GM19372 (cell line): ENCODE data around the gene SCRT2.
"Not testable (repeated sequence)": the region's sequence is repeated elsewhere in the genome, so short reads cannot be mapped to it uniquely, and the experiment has no call there.

Experiments used
- ATAC-seq: cut with Tn5 transposase; IDR thresholded peaks from one replicate; pipeline ENCODE4 v1.9.1; 2021; ENCODE audit warnings: mild to moderate bottlenecking, low read depth, moderate library complexity; ENCODE audit not compliant: unreplicated experiment

Gene SCRT2

DNA sequence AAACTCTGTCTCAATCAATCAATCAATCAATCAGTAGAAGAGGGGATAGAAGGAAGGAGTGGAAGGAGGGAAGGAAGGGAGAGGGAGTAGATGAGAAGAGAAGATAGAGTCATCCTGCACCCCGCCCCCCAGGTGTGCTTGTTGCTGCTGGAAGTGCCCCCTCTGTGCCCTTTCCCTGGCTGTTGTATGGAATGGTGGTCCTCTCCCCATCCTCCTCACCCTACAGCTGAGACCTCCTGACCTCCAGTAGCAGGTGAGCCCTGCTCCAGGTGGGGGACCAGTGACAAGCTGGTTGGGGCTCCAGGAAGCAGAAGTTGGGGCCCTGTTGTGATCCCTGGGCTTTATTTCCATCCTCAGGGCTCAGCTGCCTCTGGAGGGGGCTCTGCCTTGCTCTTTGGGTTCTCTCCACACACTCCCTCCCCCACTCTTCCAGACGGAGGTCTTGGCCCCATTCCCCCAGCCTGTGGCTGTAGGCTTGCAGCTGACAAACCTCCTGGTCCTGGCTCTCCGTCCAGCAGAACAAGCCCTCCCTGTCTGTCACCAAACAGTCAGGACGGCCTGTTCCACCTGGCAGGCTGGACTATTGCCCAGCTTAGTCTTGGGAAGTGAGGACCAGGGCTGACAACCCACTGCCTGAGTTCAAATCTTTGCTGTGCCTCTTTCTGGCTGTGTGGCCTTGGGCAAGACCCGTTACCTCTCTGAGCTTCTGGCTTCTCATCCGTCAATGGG is 26.0 kb upstream of the SCRT2 start:
- no peak for ATAC-seq

DNA sequence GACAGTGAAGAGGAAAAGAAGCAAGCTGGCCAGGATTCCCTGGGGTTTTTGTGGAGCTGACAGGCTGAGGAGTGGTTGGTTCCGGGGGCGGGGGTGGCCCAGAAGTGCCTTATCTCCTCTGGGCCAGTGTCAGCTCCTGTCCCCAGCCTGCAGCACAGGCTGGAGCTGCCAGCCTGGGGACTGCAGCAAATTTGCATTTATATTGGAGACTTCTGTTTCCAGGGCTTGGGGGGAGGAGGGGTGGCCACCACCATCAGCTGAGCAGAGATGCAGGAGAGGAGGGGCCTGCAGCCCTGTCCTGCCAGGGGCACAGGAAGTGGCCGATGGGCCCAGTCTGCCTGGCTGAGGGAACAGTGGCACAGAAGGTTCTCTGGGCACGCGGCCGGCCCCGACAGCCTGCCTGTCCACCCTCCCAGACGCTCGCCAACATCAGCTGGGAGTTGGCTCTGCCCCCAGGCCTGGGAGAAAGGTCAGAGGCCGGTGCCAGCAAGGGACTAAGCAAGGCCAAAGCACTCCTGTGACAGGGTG is 24.3 kb upstream of the SCRT2 start:
- ATAC-seq, result no peak

DNA sequence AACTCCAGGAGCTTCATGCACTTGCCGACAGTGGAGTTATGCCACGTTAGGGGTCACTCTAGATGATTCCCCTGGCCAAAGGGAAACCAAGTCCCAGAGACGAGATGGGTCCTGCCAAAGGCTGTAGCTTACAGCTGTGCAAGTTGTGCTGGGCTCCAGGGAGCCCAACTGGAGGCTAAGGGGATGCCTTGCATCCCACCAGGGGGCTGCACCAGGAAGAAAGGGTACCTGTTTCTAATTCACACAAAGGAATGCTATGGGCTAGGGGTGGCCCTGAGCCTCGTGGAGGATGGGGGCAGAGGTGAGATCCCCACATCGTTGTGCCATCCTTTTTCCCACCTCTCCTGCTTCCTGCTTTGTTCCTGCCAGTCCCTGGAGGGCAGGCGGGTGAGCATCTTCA is 23.7 kb upstream of the SCRT2 start:
- ATAC-seq, result no peak

DNA sequence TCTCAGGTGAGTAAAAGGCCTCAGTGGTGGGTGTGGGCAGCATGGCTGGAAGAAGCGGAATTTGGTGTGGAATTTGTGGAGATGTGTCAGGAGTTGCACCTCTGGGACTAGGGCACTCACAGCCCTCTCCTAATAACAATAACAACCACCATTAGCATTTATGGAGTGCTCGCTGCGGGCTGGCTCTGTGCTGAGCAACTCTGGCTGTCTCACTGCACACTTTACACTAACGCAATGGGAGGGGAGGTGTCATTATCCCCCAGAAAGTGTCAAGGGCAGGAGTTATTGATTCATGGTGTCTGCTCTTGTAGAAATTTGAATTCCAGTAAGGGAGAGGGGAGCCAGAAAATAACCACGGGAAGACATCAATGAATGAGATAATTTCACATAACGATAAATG is 22.7 kb upstream of the SCRT2 start:
- ATAC-seq, result no peak

DNA sequence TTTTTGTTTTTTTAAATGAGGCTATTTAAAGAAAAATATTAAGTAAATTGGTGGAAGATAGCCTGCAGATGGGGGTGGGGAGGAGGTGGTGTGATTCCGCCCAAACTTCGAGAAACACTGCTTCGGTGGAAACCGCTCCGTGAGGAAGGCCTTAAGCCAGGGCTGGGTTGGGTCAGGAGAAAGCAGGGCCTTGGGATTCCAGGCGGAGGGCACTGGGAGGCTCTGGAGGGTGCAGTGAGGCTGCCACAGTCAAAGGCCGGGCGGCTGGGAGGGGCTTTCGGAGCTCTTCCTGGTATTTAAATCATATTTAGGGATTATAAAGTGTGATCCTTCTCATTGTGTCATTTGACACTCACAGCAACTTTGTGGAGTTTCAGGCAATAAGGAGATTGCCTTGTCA is 22.2 kb upstream of the SCRT2 start:
- no peak for ATAC-seq

DNA sequence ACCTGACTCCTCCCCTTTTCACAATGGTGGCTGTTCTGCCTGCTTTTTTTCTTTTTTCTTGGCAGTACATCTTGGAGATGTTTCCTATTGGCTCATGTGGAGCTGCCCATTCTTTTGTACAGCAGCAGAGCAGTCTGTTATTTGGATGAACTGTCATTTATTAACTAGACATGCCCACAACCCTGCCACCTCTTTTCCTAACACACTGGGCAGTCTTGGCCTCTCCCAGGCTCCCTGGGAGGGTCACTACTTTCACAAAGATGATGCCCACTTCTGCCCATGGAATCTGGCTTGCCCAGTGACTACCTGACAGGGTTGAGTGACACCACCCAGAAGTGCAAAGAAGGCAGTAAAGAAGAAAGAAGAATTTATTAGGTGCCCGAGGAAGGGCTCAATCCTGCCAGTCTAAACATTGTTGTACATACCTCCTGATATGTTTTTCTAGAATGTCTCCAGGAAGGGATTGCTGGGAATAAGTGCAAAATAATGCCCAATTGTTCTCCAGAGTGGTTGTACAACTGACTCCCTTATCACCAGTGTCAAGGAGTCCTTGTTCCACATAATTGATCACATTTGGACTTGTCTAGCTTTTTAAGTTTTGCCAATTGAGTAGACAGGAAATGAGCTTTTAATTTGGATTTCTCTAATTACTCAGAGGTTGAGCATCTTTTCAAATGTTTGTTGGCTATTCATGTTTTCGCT is 19.7 kb upstream of the SCRT2 start:
- ATAC-seq, result no peak

DNA sequence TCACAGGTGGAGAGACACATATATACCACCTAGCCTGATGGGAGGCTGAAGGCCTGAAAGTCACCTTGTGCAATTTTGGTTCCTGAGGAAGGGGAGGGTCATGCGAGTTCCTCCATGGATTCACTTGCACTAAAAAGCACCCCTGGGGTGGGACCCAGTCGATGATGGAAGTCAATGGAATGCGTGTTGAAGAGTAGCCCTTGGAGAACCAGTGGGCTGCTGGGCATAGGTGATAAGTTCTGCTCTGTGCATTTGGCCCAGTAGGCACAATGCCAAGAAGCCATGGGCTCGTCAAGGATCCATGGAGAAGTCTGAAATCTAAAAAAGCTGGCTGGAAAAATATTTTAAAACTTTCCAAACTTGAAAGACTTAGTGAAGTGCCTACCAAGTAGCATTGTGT is 18.9 kb upstream of the SCRT2 start:
- ATAC-seq, result no peak

DNA sequence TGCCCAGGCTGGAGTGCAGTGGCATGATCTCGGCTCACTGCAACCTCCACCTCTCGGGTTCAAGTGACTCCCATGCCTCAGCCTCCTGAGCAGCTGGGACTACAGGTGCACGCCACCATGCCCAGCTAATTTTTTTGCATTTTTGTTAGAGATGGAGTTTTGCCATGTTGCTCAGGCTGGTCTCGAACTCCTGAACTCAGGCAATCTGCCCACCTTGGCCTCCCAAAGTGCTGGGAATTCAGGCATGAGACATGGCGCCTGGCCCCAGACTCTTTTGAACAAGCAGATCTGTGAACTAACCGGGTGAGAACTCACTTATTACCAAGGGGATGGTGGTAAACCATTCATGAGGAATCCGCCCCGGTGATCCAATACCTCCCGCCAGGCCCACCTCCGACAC is 18.2 kb upstream of the SCRT2 start:
- ATAC-seq, result not testable (repeated sequence)

DNA sequence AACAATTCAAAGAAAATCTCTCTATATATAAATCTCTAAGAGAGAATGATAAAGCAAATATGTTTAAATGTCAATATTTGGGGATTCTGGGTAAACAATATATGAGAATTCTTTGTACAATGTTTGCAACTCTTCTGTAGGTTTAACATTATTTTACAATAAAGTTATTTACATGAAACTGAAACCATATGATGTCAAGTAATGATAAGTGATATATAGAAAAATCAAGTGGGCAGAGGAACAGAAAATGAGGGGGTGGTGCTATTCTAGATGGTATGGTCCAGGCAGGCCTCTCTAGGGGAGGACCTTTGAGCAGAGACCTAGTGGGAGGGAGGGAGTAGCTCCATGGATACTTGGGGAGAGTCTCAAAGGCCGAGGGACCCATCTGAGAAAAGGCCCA is 16.4 kb upstream of the SCRT2 start:
- no peak for ATAC-seq

DNA sequence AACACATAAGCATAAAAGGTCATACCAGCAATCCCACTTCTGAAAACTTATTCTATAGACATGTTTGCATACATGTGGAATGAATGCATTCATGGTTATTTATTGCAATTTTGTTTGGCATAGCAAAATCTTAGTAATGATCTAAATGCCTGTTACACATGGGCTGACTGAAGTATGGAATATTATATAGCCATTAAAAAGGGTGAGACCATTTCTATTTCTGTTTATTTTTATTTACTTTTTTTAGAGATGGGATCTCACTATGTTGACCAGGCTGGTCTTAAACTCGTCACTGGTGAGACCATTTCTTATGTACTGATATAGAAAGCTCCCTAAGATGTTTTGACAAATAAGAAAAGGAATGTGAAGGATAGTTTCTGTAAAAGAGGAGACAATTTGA is 14.3 kb upstream of the SCRT2 start:
- no peak for ATAC-seq

DNA sequence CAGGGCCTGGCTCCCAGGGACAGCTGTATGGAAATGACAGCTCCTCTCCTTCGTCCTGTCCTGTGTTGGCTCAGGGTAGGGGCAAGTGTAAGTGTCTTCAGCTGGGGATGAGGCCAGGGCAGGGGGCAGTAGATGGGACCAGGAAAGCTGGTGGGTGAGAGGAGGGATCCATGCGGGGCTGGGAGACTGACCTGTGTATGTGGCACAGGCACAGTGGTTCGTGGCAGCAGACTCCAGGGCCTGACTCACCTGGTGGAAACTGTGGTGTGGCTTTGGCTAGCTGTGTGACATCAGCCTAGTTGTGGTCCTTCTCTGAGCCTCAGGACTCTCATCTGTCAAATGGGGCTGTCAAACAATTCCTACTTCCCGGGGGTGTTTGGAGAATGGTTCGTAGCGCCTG is 13.7 kb upstream of the SCRT2 start:
- ATAC-seq, result no peak

DNA sequence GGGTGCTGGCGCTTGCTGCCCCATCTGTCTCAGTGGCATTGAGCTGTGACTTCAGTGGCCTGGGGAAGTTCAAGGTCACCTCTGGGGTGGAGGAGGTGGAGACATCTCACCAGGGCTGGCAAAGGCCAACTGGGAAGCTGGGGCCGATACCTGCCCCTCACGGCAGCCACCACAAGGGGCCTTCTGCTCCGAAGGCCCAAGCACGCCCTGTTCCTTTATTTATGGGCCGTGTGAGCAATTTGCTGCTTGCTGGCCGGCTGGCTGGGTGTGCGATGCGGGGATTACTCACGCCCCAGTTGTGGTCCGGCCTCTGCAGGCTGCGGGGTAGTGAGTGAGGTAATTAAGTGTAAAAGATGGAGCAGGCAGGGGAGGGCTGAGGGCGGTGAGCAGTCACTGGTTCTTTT is 13.2 kb upstream of the SCRT2 start:
- ATAC-seq, result no peak

DNA sequence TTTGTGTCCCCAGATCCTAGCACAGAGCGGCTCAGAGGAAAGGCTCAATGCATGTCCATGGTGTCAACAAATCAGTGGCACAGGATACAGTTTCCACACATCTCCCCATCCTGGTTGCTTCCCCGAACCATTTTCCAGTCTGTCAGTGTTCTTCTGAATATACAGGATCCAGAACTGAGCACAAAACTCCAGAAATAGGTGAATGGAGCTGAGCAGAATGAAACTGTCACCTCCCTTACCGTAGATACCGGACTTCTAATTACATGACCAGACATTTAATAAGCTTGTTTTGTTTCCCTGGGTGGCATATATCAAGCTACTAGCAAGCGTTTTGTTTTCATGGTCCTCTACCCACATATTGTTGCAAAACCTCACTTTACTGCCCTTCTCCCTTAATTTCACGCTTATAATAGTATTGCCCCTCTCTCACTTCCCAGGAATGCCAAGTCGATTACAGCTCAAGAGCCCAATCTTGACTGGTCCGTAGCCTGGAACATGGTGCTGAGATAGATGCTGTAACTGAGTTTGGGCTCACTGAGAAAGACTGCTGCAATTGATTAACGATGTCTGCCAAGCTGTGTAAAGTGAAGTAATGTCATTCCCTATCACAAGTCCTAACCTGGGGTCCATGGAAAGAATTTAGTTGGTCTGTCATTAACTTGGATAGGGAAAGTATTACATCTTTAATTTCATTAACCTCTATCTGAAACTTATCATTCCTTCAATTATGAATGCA is 12.0 kb upstream of the SCRT2 start:
- no peak for ATAC-seq

DNA sequence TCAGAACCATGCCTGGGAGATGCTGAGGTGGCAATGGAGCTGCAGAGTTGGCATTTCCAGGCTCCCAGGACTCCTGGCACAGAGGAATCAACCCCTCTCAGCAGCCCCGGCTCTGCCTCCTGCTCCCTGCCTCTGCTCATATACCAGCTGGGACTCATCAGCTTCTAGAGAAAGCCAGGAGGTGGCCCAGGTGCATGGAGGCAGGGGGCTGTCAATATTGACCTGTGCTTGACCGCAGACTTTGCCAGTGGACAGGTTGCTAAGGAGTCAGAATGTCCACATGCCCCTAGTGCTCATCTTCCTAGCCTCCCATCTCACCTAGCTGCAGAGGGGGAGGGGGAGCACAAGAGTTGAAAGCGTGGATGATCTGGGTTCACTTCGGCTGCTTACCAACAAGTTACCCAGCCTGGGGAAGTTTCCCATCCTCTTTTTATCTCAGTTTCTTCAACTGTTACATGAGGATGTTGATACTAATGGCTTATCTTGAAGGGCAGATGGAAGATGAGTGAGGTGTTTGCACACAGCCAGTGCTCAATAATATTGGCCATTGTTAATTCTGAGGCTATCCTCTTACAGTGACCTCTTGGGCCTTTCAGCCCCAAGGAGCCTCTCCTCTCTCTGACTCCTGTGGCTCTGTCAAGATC is 9.2 kb upstream of the SCRT2 start:
- ATAC-seq, result no peak

DNA sequence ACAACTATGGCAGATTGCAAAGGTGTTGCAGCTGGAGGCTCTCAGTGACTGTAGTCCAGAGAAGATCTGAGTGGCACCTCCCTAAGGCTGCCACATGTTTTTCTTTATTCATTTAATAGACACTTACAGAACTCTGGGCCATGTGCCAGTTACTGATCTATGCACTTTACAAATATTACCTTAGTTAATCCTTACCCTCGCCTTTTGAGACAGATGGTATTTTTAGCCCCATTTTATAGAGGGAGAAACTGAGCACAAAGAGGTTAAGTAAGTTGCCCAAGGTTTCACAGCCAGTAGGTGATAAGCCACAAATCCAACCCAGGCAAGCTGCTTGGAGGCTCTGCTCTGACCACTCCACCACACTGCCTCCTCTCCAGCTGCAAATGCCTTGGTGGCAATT is 6.5 kb upstream of the SCRT2 start:
- ATAC-seq, result no peak

DNA sequence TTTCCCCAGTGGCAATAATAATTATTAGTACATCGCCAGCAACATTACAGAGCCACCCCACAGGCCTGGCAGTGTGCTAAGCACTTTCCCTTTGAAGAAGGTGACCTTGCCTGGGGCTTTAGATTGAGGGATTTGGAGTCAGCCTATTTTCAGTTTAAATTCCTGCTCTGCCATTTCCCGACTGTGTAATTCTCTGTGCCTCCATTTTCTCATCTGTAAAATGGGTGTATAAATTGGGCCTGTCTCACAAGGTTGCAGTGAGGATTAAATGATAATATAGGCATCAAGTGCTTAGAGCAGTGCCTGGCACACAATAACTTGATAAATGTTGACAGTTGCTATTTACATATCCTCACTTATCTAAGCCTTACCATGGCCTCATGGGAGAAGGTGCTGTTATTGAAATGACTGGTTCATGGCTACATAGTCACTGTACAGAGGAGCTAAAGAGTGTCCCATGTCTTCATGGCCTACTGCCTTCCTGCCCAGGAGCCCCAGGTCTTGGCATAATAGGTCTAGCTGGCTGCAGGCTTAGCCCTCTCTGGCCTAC is 5.1 kb upstream of the SCRT2 start:
- no peak for ATAC-seq

DNA sequence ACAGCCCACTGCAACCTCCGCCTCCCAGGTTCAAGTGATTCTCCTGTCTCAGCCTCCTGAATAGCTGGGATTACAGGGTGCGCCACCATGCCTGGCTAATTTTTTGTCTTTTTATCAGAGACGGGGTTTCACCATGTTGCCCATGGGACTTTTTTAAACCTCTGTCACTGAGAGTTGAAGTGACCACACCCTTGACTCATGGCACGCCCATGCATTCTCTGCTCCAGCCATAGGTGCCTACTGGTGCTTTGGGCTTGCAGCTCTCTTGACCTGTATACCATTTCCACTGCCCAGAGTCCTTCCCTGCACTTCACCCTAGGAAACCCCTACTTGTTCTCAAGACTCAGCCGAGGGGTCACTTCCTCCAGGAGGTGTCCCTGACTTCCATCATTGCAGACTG is 2.4 kb upstream of the SCRT2 start:
- ATAC-seq, result no peak

DNA sequence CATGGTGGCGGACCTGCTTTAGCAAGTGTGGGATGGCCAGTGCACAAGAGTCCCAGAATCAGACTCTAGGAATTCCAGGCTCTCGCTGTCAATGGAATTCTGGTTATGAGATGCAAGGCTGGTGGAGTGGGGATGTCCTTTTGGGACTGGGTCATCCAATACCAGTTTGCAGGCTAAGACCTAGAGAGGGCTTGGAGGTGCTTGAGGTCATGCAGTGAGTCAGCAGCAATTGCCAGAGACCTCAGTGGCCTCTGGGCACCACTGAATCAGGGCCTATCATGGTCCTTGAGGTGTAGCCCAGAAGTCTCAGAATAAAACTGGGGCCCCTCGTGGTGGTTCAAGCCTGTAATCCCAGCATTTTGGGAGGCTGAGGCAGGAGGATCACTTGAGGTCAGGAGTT is 1.4 kb upstream of the SCRT2 start:
- ATAC-seq, result no peak

DNA sequence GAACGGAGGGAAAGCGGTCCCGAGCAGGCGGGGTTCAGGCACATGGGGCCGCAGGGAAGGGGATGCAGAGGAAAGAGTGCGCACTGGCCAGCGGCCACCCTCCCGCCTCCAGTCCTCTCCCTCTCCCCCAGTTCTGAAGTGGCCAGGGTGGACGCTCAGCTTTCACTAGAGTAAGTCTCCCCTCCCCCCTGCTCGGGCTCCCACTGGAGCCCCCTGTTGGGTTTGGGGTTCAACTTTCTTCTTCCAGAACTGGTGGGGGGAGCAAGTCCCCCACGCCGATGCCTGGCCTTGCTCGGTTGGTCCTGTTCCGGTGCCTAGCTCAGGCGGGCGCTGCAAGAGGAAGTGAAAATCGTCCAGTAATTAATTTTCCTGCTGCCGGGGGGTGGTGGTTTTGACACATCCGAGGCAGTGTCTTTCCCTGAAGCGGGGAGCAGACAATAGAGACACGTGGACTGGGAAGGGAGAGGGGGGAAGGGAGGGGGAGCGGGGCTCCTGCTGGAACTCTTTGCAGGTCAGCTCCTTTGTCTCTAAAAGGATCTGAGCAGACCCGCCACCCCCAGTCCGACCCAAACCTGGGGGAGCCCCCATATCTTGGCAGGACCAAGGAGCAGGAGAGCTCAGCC is 824 bp upstream of the SCRT2 start:
- ATAC-seq, result no peak

DNA sequence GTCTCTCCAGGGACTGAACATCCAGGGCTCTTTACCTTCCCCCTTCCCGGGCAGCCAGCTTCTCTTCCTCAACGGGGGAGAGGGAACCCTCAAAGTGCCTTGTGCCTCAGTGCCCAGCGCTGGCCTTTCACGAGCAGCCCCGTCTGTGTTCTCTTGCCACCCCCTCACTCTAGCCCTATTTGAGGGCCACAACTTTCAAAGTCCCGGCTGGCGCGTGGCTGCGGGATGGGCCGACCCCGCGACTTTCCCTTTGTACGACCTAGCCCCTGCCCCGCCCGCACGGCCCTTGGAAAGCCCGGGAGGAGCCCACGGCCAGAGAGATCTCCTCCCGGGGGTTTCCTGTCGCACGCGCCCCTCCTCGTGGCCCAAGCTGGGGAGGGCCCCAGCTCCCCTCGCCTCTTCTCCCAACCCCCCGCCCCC is 559 bp downstream of the SCRT2 start:
- no peak for ATAC-seq
